ENCODE measurements around the gene KIAA1755. TPM values are rescaled to one million over a fixed set of nuclear protein-coding genes. Genes with fewer than 3 reads are reported as not detected.

The KIAA1755 gene
- polyA plus RNA-seq, 1 of the 3 experiments (the other 2 are of a cell fraction), result 0.54 TPM

DNA sequence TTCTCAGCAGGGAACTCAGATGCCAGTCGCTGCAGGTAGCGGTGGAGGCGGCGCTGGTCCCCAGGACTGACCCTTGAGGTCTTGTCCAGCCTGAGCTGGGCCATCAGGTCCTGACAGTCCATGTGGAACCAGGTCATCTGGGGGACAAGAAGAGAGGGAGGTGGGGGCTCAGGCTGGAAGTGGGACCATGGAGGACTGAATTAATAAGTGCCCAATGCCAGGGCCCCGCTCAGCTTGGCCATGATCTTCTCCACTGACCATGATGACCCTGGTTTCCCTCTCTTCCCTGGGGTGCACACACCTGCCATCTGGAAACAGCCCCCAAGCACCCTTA, 47.0 kb downstream of the KIAA1755 start:
- peaks cover 19 to 34% of the 10 kb centered on the region in 2 experiments; a peak in 3 of 4 replicates for H3K4me1 ChIP-seq (ENCODE audit: control insufficient read depth in 1 of 2, insufficient read depth in 2 of 2, low read depth in 1 of 2, low read length in 1 of 2)
- CTCF ChIA-PET, result interaction anchor here (1.1 to 9.4 kb wide), 5 partner anchors 8 to 156 kb away, joined by 3 to 95 read pairs (median 4); no protein-coding TSS in a partner anchor

DNA sequence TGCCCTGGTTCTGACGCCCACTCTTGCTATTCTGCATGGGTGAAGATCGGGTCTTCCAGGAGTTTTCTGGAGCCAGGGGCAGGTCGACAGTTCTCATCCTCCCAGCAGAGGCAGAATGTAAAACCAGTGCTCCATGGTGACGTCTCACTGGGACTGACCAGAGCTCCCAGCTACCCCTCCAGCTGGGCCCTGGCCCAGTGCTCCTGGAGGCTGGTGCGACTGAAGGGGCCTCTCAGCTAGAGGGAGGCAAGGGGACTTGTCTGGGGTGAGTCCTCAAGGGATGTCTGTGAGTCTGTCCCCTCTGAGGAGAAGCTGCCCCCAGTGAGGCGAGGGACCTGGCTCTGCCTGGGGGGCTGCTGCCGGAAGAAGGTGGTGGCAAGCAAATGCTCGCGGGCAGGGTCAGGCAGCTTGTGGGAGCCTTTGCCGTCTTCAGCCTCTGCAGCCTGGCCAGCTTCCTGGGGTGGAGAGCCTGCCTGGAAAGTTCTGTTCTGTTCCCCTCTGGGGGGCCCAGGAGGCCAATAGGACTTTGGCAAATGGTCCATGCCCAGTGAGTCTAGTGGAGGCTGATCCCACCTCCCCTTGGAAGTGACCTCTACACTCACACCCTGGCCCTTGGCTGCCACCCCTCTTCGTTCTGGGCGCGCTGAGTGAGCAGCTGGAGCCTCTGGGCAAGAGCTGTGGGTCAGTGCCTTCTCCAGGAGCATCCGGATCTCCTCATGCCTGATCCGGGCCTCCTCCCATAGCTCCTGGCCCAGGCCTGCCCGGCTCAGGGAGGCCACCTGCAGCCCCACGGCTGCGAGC, 47.5 kb downstream of the KIAA1755 start:
- Histone ChIP-seq H3K27me3 (ENCODE audit: insufficient read depth) (no peaks in the 10 kb centered on the region), H3K4me1 (ENCODE audit: control insufficient read depth in 1 of 2, insufficient read depth in 2 of 2, low read depth in 1 of 2, low read length in 1 of 2) (peaks cover 13 to 28% of the 10 kb centered on the region in 2 experiments; a peak in 3 of 4 replicates), H3K9me3 (no peaks in the 10 kb centered on the region), H3K9ac (no peak overlapping the region), H3K79me2 (ENCODE audit: insufficient read depth) (no peaks in the 10 kb centered on the region), H3K36me3 (replicated peaks in 1 of 2; ENCODE audit: control insufficient read depth in 1 of 2, insufficient read depth in 2 of 2, low read length in 1 of 2) (no peaks in the 10 kb centered on the region), H3K4me3 (ENCODE audit: low read depth in 2 of 2, low read length in 1 of 2) (no peak overlapping the region), H3F3A (replicated peaks; ENCODE audit: insufficient read depth) (peaks cover 10% of the 10 kb centered on the region), H3K27ac (ENCODE audit: low read depth in 2 of 2, low read length in 1 of 2) (no peak overlapping the region), H3K4me2 (no peak overlapping the region), H2AFZ (ENCODE audit: low read depth) (no peak overlapping the region), H3K9me2 (no peaks in the 10 kb centered on the region), H4K20me1 (ENCODE audit: insufficient read depth) (no peaks in the 10 kb centered on the region)
- ChIA-PET POLR2A (no interaction called here), CTCF (interaction anchor here (1.1 to 9.4 kb wide), 6 partner anchors 8 to 196 kb away, joined by 3 to 95 read pairs (median 4); no protein-coding TSS in a partner anchor)
- WGBS (ENCODE audit: low lambda C conversion rate), result 91% methylated on average over 6 of the region's 18 CpGs
- no peak for TF ChIP-seq MXI1 (IDR thresholded peaks at IDR 0.05; ENCODE audit: low read depth, low read length)
- no peak for DNase-seq

More for the DNA sequence above, 47.0 kb downstream of the KIAA1755 start:
- Histone ChIP-seq H3K79me2 (ENCODE audit: insufficient read depth) (no peaks in the 10 kb centered on the region), H2AFZ (ENCODE audit: low read depth) (no peak overlapping the region), H3K4me3 (ENCODE audit: low read depth in 2 of 2, low read length in 1 of 2) (no peak overlapping the region), H4K20me1 (ENCODE audit: insufficient read depth) (no peaks in the 10 kb centered on the region), H3K9me2 (no peaks in the 10 kb centered on the region), H3K4me2 (no peak overlapping the region), H3K27me3 (ENCODE audit: insufficient read depth) (no peaks in the 10 kb centered on the region), H3K9me3 (no peaks in the 10 kb centered on the region), H3K27ac (ENCODE audit: low read depth in 2 of 2, low read length in 1 of 2) (no peak overlapping the region), H3F3A (replicated peaks; ENCODE audit: insufficient read depth) (peaks cover 15% of the 10 kb centered on the region), H3K9ac (no peak overlapping the region), H3K36me3 (replicated peaks in 1 of 2; ENCODE audit: control insufficient read depth in 1 of 2, insufficient read depth in 2 of 2, low read length in 1 of 2) (no peaks in the 10 kb centered on the region)
- DNase-seq, result no peak
- WGBS (ENCODE audit: low lambda C conversion rate), result 92% methylated on average over 1 of the region's 5 CpGs
- POLR2A ChIA-PET, result no interaction called here
- TF ChIP-seq MEF2A (IDR thresholded peaks at IDR 0.05; ENCODE audit: borderline replicate concordance, low read depth) (no peak), FOSL2 (IDR thresholded peaks at IDR 0.05; ENCODE audit: borderline replicate concordance, low read depth) (no peak), ELF1 (IDR thresholded peaks at IDR 0.05) (no peak), GABPA (IDR thresholded peaks at IDR 0.05; ENCODE audit: low read depth) (no peak), NFIC (IDR thresholded peaks at IDR 0.05; ENCODE audit: borderline replicate concordance) (no peak), RFX5 (IDR thresholded peaks at IDR 0.05; ENCODE audit: low read length) (no peak), EZH2phosphoT487 (IDR thresholded peaks at IDR 0.05; ENCODE audit: borderline replicate concordance, low read depth) (no peak), RXRA (IDR thresholded peaks at IDR 0.05; ENCODE audit: borderline replicate concordance, low read depth) (no peak), FOXJ3 (CRISPR knock-in tag; IDR thresholded peaks at IDR 0.05) (no peak), TAF1 (IDR thresholded peaks at IDR 0.05; ENCODE audit: borderline replicate concordance, low read depth, low read length) (no peak), TEAD4 (IDR thresholded peaks at IDR 0.05; ENCODE audit: borderline replicate concordance, insufficient read depth) (no peak), EP300 (IDR thresholded peaks at IDR 0.05; ENCODE audit: borderline replicate concordance in 1 of 2, low read depth in 1 of 2, low read length in 1 of 2) (no peak), SMC3 (IDR thresholded peaks at IDR 0.05; ENCODE audit: low read depth, low read length) (no peak), YY1 (IDR thresholded peaks at IDR 0.05; ENCODE audit: low read depth) (no peak), CHD2 (IDR thresholded peaks at IDR 0.05; ENCODE audit: low read length, partially characterized antibody) (no peak)
- TF ChIP-seq, protein P1, sequence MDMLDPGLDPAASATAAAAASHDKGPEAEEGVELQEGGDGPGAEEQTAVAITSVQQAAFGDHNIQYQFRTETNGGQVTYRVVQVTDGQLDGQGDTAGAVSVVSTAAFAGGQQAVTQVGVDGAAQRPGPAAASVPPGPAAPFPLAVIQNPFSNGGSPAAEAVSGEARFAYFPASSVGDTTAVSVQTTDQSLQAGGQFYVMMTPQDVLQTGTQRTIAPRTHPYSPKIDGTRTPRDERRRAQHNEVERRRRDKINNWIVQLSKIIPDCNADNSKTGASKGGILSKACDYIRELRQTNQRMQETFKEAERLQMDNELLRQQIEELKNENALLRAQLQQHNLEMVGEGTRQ (IDR thresholded peaks at IDR 0.05; ENCODE audit: borderline replicate concordance, low read depth, low read length), result no peak
- TF ChIP-seq, protein P2, sequence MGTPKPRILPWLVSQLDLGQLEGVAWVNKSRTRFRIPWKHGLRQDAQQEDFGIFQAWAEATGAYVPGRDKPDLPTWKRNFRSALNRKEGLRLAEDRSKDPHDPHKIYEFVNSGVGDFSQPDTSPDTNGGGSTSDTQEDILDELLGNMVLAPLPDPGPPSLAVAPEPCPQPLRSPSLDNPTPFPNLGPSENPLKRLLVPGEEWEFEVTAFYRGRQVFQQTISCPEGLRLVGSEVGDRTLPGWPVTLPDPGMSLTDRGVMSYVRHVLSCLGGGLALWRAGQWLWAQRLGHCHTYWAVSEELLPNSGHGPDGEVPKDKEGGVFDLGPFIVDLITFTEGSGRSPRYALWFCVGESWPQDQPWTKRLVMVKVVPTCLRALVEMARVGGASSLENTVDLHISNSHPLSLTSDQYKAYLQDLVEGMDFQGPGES (IDR thresholded peaks at IDR 0.05; ENCODE audit: low read depth, low read length), result no peak
- TF ChIP-seq, protein P3, sequence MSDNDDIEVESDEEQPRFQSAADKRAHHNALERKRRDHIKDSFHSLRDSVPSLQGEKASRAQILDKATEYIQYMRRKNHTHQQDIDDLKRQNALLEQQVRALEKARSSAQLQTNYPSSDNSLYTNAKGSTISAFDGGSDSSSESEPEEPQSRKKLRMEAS (IDR thresholded peaks at IDR 0.05; ENCODE audit: low read depth), result no peak

Data from SK-N-SH (cell line).